Activated CD4-positive, CD25-positive, alpha-beta regulatory T cell treated with anti-CD3 and anti-CD28 coated beads, Interleukin-2, amount 50 U/mL, for 72 hours (primary cell): Measurements from ENCODE around the gene PLIN3.
"Not testable (repeated sequence)": the region's sequence is repeated elsewhere in the genome, so short reads cannot be mapped to it uniquely, and the experiment has no call there.

ENCODE experiments used
- DNase-seq: peaks from one replicate; pipeline ENCODE4 v3.0.0; 2021

PLIN3 gene, protein sequence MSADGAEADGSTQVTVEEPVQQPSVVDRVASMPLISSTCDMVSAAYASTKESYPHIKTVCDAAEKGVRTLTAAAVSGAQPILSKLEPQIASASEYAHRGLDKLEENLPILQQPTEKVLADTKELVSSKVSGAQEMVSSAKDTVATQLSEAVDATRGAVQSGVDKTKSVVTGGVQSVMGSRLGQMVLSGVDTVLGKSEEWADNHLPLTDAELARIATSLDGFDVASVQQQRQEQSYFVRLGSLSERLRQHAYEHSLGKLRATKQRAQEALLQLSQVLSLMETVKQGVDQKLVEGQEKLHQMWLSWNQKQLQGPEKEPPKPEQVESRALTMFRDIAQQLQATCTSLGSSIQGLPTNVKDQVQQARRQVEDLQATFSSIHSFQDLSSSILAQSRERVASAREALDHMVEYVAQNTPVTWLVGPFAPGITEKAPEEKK

DNA sequence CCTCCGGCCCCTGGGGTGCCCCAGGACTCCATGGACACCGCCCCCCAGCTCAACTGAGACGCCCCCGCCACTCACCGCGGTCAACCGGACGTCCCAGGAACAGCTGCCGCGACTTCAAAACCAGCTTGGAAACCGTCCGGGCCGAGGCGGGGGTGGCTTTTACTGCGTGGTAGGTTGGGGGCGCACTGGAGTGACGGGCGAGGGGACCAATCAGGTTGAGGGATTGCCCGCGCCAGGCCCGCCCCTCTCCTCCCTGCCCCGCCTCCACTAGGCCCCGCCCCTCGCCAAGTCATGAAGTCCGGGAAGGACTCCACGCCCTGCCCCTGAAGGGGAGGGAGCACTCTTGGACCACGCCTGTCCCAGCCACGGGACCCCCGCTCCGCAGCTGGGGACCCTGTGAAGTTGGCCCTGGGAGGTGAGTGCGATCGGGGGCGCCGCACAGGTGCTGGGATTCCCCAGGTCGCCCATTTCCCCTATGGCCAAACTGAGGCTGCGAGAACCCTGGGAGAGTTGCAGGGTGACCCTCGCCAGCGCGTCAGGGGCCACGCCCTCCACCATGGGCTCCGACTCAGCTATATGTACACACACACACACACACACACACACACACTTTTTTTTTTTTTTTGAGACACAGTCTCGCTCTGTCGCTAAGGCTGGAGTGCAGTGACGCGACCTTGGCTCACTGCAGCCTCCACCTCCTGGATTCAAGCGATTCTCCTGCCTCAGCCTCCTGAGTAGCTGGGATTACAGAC lies at the start of gene PLIN3:
Gene PLIN3 (minus strand): TSS at position 134 of the 752 bp plus-strand sequence. CDS start 6,273 bp downstream, outside the sequence.
- peak; percentile 97 for DNase-seq

DNA sequence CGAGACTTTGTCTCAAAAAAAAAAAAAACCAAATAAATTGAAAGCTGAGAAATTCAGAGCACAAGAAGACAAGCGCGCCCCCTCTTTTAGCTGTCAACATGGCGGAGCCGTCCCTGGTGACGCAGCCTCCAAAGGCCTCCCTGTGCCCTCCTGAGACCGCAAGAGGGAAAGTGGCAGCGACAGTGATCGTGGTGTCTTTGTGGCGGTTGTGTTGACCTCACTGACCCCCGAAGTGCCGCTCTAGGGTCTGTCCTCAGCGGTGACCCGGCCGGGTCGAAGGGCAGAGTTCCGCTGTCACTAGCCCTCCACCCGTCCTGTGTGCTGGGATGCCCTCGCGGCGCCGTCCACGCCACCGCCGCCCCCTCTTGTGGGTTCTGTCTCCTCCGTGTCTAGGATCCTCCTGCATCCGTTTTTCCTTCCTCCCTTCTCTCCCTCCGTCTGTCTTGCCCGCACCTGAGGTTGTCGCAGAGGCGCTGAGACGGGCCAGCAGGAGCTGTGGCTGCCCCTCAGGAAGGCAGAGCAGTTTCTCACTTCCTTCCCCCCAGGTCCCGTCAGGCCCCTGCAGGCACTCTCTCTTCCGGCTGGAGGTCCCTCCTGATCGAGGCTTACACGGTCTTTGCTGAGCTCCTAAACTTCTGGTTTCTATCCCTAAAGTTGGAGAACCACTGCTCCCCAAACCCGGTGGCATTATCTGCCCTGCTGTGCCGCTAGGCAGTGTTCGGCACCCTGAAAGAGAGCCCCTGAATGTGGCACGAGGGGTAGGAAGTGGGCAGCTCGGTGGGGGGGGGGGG lies 49.0 kb upstream of the PLIN3 start:
- peak; percentile 44 for DNase-seq

DNA sequence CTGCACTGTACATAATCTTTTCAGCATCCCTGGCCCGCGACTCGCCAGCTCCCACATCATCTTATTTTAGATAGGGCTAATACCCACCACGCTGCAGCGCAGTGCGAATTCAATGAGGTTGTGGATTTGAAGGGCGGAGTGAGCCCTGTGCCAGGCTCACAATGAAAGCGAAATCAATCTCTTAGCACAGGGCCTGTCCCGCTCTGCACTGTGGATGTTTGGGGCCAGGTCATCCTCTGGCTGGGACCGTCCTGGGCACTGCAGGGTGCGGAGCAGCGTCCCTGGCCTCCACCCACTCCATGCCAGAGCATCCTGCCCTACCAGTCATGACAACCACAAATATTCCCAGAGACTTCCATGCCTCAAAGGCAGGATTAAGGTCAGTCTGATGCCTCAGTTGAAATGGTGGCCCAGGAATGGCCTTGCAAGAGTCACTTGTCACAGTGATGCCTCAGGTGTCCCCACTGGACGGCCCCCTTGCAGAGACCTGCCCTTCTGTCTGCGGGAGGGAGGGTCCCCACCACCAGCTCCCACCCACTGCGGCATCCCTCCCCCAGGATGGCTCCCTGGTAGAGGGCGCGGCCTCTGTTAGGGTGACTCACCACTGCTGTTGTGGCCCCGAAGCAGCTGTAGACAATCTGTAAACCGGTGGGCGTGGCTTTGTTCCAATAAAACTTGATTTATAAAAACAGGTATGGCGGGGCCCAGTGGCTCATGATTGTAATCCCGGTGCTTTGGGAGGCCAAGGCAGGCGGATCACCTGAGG lies 47.5 kb upstream of the PLIN3 start:
- peak; percentile 66 for DNase-seq

DNA sequence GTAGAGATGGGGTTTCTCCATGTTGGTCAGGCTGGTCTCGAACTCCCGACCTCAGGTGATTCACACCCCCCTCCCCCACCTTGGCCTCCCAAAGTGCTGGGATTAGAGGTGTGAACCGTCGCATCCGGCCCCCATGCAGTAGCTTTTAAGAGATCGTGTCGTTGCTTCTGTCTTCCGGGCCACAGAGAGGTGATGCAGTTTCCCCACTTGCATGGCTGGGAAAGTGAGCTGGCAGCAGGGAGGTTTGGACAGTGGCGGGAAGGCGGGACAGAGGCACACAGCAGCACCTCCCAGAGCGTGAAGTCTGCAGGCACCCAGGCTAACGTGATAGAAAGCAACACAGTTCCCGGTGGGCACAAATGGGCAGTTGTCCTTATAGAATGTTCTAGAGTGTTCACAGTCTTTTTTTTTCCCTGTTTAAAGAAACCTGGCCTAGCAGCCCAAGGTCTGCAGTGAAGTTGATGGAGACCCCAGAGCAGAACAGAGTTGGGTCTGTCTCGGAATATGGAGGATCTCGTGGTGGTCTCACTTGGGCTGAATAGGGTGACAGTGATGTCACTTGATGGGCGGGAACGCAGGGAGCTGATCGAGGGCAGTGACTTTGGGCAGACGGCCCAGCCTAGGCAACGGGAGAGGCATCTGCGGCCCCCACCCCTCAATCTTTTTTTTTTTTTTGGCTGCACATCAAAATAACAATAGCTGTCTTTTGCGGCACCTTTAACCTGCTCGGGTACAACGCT lies 46.7 kb upstream of the PLIN3 start:
- DNase-seq = no peak

DNA sequence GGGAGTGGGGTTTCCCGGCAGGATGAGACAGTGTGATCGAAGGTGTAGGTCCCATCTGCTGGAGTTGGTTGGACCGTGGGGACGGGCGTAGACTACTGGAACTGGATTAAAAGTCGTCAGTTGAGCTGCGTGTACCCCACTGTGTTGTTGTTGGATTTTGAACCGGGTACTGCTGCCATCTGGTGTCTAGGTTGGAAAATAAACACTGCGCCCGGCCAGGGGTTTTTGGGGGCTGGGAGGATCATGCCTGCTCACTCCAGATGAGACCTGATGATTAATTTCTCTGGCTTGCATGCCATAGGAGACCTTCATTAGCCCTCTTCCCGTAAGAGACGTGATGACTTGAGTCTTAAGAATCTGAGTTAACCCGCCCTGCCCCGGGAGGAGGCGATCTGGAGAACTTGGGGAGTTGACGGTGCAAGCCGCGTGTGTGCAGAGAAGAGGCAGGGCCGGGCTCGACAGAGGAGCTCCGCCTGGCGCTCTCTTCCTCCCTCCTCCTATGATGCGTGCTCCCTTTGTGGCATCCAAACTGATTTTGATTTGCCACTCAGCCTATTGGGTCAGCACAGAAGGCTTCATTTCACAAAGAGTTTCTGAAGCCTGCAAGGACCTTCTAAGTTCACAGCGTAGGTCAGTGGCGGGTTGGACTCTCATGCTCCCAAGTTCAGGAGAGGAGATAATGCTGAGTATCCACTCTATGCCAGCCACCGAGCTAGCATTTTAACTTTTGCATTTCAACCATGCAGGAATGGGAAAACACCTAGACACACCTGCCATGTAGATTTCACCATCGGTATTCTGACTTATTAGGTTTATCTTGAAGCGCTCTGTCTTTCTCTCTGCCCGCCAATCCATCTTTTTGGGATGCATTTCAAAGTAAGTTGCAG lies 44.6 kb upstream of the PLIN3 start:
- peak; percentile 56 for DNase-seq

DNA sequence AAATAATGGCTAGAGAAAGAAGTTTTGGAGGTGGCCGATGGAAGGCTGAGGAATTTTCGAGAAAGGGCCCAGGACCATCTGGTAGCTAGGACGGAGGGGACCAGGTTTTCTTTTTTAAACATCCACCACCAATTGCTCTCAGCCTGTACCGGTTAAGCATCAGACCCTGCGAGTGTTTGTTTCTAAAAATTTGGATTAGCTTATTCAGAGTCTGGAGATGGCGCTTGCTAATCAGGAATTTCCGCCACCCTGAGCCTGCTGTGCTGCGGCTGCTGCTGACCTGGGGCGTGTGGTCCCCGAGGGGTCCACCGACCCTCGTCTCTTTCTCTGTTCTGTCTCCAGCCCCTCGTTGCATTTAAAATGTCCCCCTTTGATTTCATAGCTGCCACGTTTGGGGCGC lies 43.8 kb upstream of the PLIN3 start:
- no peak for DNase-seq

DNA sequence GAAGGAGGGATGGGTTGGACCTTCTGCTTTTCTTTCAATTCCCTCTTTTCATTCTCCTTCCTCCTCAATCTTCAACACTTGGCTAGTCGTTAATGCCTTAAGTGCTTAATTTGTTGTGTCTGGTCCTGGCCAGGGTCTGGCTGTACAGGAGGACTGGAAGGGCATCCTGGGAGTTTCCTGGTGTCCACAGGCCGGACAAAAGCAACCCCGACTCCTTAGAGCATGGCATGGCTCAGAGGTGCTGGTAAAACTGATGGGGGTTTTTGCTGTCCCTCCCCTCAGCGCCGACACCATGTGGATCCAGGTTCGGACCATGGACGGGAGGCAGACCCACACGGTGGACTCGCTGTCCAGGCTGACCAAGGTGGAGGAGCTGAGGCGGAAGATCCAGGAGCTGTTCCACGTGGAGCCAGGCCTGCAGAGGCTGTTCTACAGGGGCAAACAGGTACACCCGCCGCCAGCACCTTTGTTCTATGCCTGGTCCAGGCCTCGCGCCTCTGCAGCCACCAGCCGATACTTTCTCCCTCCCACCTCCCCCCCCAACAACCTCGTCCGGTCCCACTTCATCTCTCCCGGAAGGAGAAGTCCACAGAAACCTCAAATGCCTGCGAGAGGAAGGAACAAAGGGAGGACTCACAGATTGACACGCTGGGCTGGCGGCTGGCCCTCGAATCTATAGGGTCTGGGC lies 43.3 kb upstream of the PLIN3 start:
- DNase-seq = no peak

DNA sequence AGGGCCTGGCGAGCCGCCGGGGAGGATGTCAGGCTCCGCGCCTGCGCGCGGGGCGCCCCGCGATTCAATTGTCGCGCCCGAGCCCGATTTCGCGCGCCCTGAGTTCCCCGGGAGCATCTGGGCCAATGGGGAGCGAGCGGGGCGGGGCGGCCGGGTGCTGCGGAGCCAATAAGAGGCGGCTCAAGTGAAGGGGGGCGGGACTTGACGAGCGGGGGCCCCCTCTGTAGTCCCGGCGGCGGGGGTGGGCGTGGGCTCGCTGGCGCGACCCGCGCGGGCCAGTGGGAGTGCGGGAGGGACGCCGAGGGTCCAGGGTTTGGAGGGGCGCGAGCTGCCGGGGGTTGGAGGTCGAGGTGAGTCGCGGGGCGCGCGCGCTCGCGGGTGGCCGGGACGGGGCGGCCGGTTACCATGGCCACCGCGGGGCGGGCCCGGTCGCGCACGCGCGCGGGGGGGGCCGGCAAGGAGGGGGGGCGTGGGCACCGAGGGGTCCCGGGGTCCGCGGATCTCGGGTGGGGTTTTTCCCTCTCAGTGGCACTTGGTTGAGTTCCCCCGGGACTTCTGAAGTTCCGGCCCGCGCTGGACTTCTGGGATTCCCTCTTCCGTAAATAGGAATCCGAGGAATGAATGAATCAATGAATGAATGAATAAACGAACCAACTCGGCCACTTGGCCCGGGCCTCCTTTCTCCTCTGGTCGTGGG lies 42.6 kb upstream of the PLIN3 start:
- DNase-seq = peak; percentile 95

DNA sequence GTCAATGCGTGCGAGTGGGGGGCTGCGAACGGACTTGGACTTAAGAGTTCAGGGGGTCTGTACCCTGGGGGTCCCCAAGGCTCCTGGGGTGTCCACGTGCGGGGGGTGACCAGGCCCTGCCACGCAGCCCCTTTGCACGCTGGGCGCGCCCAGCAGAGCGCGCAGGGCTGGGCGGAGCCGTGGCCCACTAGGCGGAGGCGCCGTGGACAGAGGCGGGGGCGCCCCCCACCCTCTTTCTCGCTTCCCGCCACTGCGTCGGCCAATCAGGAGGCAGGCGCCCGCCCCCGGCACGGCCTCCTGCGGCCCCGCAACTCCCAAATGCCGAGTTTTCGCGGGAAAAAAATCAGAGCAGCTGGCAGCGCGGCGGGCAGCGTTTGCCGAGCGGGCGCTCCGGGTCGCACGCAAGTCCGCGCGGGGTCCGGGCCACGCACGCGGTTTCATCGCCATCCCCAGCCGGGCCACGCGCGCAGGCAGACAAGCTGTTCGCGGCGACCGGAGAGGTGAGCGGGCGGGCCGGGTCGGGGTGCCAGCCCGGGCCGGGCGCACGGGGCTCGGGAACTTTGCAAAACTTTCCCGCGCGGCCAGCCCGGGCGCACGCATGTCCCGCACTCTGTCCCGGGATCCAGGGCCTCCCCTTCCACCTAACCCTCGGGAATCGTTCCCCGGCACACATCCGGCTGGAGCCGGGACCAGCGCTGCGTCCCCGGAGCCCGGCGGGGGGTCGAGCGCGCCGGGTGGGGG lies 41.9 kb upstream of the PLIN3 start, which contains the start of gene UHRF1:
Gene UHRF1 (plus strand): TSS at position 346 of the 741 bp plus-strand sequence. CDS start 1,385 bp downstream, outside the sequence.
- DNase-seq = peak; percentile 65

DNA sequence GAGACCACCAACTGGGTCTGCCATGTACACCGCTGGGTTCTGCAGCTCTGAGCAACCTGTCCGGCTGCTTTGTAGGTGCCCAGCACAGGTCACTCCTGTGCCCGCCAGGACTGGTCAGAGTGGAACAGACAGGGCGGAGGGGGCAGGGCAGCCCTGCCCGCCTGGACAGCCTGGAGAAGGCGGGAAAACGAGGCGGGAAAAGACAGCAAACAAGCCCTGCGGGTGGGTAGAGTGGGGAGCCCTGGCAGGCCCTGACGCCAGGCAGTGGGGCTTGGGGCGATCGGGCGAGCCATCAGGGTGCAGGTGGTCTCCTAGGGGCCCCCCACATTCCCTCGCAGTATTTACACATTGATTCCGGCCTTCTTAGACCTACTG lies 41.3 kb upstream of the PLIN3 start:
- no peak for DNase-seq

DNA sequence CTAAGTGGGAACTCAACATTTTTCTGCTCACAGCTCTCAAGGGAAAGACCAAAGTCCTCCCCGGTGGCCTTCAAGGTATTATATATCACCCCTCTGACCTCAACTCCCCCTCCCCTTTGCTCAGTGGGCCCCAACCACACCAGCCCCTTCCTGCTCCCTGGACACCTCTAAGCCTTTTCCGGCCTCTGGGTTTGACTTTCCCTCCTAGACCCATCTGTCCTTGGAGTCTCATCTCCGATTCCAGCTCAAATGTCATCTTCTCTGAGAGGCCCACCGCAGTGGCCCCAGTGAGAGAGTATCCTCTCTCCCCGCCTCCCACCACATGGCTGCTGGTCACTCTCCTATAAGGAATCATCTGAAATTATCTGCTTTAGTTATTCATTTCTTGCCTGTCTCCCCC lies 40.9 kb upstream of the PLIN3 start:
- no peak for DNase-seq

DNA sequence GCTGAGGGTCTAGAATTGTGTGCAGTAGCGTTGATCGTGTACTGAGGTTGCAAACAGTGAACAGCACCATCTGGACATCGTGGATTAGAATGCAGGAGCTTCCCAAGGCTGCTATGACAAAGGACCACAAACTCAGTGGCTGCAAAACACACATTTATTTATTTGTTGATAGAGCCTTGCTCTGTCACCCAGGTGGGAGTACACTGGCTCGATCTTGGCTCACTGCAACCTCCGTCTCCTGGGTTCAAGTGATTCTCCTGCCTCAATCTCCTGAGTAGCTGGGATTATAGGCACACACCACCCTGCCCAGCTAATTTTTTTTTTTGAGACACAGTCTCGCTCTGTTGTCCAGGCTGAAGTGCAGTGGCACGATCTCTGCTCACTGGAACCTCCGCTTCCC lies 39.5 kb upstream of the PLIN3 start:
- no peak for DNase-seq

DNA sequence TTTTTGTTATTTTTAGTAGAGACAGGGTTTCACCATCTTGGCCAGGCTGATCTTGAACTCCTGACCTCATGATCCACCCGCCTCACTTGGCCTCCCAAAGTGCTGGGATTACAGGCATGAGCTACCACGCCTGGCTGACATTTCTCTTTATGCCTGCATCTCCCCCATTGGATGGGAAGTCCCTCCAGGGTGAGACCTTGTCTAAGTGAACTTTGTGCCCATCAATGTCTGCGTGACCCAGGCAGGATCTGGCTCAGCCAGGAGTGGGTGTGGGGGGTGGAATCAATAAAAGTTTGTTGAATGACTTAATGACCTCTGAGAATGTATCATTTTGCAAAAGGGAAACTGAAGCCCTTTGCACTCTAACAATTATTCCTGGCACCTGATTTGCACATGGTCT lies 37.0 kb upstream of the PLIN3 start:
- DNase-seq = no peak

DNA sequence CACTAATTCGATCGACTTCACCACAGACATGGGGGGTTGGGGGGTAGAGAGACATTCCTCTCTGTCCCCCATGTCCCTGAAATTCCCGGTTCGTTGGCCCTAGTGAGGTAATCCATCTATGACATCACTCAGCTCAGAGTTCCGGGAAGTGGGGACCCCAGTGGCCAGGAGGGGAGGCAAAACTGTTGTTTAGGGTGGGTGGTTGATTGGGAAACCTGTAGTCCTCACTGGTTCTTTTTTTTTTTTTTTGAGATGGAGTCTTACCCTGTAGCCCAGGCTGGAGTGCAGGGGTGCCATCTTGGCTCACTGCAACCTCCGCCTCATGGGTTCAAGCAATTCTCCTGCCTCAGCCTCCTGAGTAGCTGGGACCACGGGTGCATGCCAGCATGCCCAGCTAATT lies 35.3 kb upstream of the PLIN3 start, which contains the start of gene ARRDC5:
Gene ARRDC5 (minus strand): TSS at position 101 of the 400 bp plus-strand sequence. CDS start 71 bp downstream, at position 30.
- DNase-seq = no peak

DNA sequence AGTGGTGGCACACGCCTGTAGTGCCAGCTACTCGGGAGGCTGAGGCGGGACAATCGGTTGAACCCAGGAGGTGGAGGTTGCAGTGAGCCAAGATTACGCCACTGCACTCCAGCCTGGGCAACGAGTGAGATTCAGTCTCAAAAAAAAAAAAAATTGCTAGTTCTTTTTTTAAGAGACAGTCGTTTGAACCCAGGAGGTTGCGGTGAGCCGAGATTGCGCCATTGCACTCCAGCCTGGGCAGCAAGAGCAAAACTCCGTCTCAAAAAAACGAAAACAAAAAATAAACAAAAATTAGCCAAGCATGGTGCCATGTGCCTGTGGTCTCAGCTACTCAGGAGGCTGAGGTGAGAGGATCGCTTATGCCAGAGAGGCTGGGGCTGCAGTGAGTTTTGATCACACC lies 33.4 kb upstream of the PLIN3 start:
- not testable (repeated sequence) for DNase-seq

DNA sequence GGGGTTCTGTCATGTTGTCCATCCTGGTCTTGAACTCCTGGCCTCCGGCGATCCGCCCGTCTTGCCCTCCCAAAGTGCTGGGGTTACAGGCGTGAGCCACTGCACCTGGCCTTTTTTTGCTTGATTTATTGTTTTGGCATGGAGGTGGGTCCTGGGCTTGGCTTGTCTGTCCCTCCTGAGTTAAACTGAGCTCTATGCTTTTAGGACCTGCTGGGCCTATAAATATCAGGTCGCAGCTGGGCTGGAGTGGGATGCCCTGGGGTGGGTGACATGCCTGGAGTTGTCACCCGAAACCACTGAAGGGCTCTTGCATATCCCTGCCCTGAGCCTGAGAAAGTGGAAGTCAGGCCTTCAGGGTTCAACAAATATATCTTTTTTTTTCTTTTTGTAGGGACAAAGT lies 29.7 kb upstream of the PLIN3 start:
- DNase-seq = no peak

DNA sequence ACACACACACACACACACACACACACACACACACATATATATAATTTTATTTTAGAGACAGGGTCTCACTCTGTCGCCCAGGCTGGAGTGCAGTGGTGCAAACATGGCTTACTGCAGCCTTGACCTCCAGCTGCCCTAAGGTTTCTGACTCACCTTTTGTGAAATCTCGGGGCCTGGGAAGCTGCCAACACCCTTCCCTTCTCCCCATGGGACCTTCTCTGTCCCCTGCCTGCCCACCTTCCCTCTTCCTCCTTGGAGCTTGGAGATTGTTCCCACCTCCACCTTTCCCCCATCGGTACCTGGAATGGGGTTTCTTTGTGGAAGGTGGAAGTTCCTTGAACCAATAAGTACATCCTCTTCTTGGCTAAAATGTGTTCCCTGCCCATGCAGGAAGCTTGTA lies 28.9 kb upstream of the PLIN3 start:
- DNase-seq = no peak

DNA sequence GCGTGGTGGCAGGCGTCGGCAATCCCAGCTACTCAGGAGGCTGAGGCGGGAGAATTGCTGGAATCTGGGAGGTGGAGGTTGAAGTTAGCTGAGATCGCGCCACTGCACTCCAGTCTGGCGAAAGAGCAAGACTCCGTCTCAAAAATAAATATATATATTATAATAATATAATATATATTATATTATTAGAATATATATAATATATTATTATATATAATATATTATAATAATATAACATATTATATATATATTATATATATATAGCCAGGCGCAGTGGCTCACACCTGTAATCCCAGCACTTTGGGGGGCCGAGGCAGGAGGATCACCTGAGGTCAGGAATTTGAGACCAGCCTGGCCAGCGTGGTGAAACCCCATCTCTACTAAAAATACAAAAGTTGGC lies 25.5 kb upstream of the PLIN3 start:
- not testable (repeated sequence) for DNase-seq

DNA sequence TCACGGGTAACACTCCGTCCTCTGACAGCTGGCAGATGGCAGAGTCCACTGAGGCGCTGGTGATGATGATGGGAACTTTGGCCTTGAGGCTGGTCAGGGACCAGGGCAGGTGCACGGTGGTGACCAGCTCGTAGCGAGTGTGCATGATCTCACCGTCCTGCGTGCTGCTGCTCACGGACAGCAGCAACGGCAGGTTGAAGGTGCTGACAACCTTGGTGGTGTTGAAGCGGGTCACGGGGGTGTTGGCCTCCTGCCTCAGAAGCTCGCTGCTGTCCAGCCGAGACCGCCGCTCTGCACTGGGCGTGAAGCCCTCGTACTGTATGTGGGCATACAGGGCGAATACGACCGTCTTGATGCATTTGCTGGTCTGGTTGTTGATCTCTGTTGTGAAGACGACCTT lies 23.6 kb upstream of the PLIN3 start:
- DNase-seq = no peak
